Keratinocyte (primary cell): ENCODE measurements around the gene E2F6.

Source experiments
- CTCF ChIP-seq, 3 experiments: IDR thresholded peaks in 1 of 3; conservative IDR thresholded peaks in 1 of 3; optimal IDR thresholded peaks in 1 of 3; 2 replicates in 2 of 3; 3 replicates in 1 of 3; pipeline versions ENCODE3 to v1.5.1; 2011; ENCODE audit warnings: low read length in 3 of 3, mild to moderate bottlenecking in 3 of 3, moderate library complexity in 2 of 3, control low read depth in 1 of 3, inconsistent platforms in 1 of 3; ENCODE audit not compliant: insufficient read depth in 2 of 3; ENCODE audit errors: extremely low read depth in 1 of 3
- EZH2 ChIP-seq: IDR thresholded peaks from one replicate; pipeline ENCODE4 v1.6.1; 2012; ENCODE audit warnings: inconsistent platforms, mild to moderate bottlenecking, low read length, moderate library complexity

- TF ChIP-seq CTCF (optimal IDR thresholded peaks at IDR 0.05 in 1 of 3, IDR thresholded peaks at IDR 0.05 in 1 of 3, conservative IDR thresholded peaks at IDR 0.05 in 1 of 3; ENCODE audit: extremely low read depth in 1 of 3, insufficient read depth in 2 of 3, low read length in 3 of 3) = no peak
- no peak for TF ChIP-seq EZH2
These were observed 48.9 kb upstream of the E2F6 start for GRCh38 chr2:11514904-11515303.
